ENCODE measurements around the gene JOSD2. TPM values are rescaled to one million over a fixed set of nuclear protein-coding genes. Genes with fewer than 3 reads are reported as not detected.

The JOSD2 gene
- total RNA-seq, 1 experiment from 2014 or later, result 27.9 TPM

- H3K27me3 ChIP-seq (replicated peaks; ENCODE audit: control insufficient read depth, insufficient read depth, low read length), result no peaks in the 10 kb centered on the region
- no peaks in the 10 kb centered on the region for H3K9me3 ChIP-seq
- no TSS peak for BruUV-seq (replicated peaks)
- peaks cover 28% of the 10 kb centered on the region for H3K4me1 ChIP-seq
- Mint-ChIP-seq H3K27me3 (ENCODE audit: insufficient read depth, unreplicated experiment) (no peaks in the 10 kb centered on the region), H3K4me3 (ENCODE audit: unreplicated experiment) (no peak overlapping the region), H3K4me1 (ENCODE audit: low read depth, unreplicated experiment) (peaks cover 7% of the 10 kb centered on the region), H3K9me3 (ENCODE audit: unreplicated experiment) (no peaks in the 10 kb centered on the region), H3K36me3 (ENCODE audit: insufficient read depth, unreplicated experiment) (no peaks in the 10 kb centered on the region), H3K27ac (ENCODE audit: unreplicated experiment) (peak overlapping the region; percentile 19)
- no peak for TF ChIP-seq CTCF (IDR thresholded peaks at IDR 0.05; ENCODE audit: insufficient read depth in 1 of 2, low read depth in 1 of 2, low read length in 1 of 2, severe bottlenecking in 1 of 2, unreplicated experiment in 1 of 2)
- intact Hi-C loops (cut with micrococcal nuclease; ENCODE audit: unreplicated experiment), result no loop called here
- no peak for DNase-seq
- ChIA-PET CTCF (interaction anchor here (1.0 to 2.9 kb wide), 2 partner anchors 96 to 107 kb away, joined by 4 to 18 read pairs; no protein-coding TSS in a partner anchor), POLR2A (no interaction called here)
- no peak overlapping the region for H3K4me3 ChIP-seq (ENCODE audit: low read depth, low read length)
- H3K36me3 ChIP-seq (ENCODE audit: control insufficient read depth, insufficient read depth, low read length), result no peaks in the 10 kb centered on the region
Observed at GRCh38 chr19:50464348-50464747, 46.6 kb downstream of the JOSD2 start.

- ChIA-PET POLR2A (no interaction called here), CTCF (interaction anchor here (1.0 to 1.2 kb wide), 2 partner anchors 30 to 106 kb away, joined by 3 to 4 read pairs; partner anchors contain the start of gene MYBPC2)
- Mint-ChIP-seq H3K9me3 (ENCODE audit: unreplicated experiment) (no peaks in the 10 kb centered on the region), H3K27ac (ENCODE audit: unreplicated experiment) (no peak overlapping the region), H3K4me1 (ENCODE audit: low read depth, unreplicated experiment) (peaks cover 7% of the 10 kb centered on the region), H3K36me3 (ENCODE audit: insufficient read depth, unreplicated experiment) (no peaks in the 10 kb centered on the region), H3K27me3 (ENCODE audit: insufficient read depth, unreplicated experiment) (no peaks in the 10 kb centered on the region), H3K4me3 (ENCODE audit: unreplicated experiment) (no peak overlapping the region)
- no TSS peak for BruUV-seq (replicated peaks)
- Histone ChIP-seq H3K27me3 (replicated peaks; ENCODE audit: control insufficient read depth, insufficient read depth, low read length) (no peaks in the 10 kb centered on the region), H3K9me3 (no peaks in the 10 kb centered on the region), H3K4me1 (peaks cover 28% of the 10 kb centered on the region), H3K4me3 (ENCODE audit: low read depth, low read length) (no peak overlapping the region), H3K36me3 (ENCODE audit: control insufficient read depth, insufficient read depth, low read length) (no peaks in the 10 kb centered on the region)
- no peak for TF ChIP-seq CTCF (IDR thresholded peaks at IDR 0.05; ENCODE audit: insufficient read depth in 1 of 2, low read depth in 1 of 2, low read length in 1 of 2, severe bottlenecking in 1 of 2, unreplicated experiment in 1 of 2)
- DNase-seq, result no peak
- intact Hi-C loops (cut with micrococcal nuclease; ENCODE audit: unreplicated experiment), result no loop called here
Observed at GRCh38 chr19:50462970-50463369, 48.0 kb downstream of the JOSD2 start.

- Mint-ChIP-seq H3K27ac (ENCODE audit: unreplicated experiment) (peak overlapping the region; percentile 56), H3K27me3 (ENCODE audit: insufficient read depth, unreplicated experiment) (no peaks in the 10 kb centered on the region), H3K4me1 (ENCODE audit: low read depth, unreplicated experiment) (peaks cover 7% of the 10 kb centered on the region), H3K9me3 (ENCODE audit: unreplicated experiment) (peaks cover 9% of the 10 kb centered on the region), H3K36me3 (ENCODE audit: insufficient read depth, unreplicated experiment) (no peaks in the 10 kb centered on the region), H3K4me3 (ENCODE audit: unreplicated experiment) (peak overlapping the region; percentile 33)
- CTCF ChIA-PET, result interaction anchor here (0.6 to 1.7 kb wide), 19 partner anchors 11 to 263 kb away, joined by 3 to 44 read pairs (median 4); partner anchors contain the start of genes KCNC3, MYBPC2, NR1H2 and POLD1
- Histone ChIP-seq H3K27me3 (replicated peaks; ENCODE audit: control insufficient read depth, insufficient read depth, low read length) (no peaks in the 10 kb centered on the region), H3K4me1 (peaks cover 21% of the 10 kb centered on the region), H3K36me3 (ENCODE audit: control insufficient read depth, insufficient read depth, low read length) (no peaks in the 10 kb centered on the region), H3K4me3 (ENCODE audit: low read depth, low read length) (no peak overlapping the region), H3K9me3 (no peaks in the 10 kb centered on the region)
- POLR2A ChIA-PET, result interaction anchor here (1.0 to 2.2 kb wide), 6 partner anchors 50 to 128 kb away, joined by 3 to 18 read pairs (median 5); partner anchors contain the start of genes JOSD2, NR1H2 and POLD1
- no TSS peak for BruUV-seq (replicated peaks)
- peak; percentile 79 to 83 for DNase-seq
- intact Hi-C loops (cut with micrococcal nuclease; ENCODE audit: unreplicated experiment), result loop anchor here (1.0 to 2.0 kb wide), 4 partner anchors 30 to 93 kb away; partner anchors contain the start of gene NR1H2
- peak; percentile 89 to 91 for TF ChIP-seq CTCF (IDR thresholded peaks at IDR 0.05; ENCODE audit: insufficient read depth in 1 of 2, low read depth in 1 of 2, low read length in 1 of 2, severe bottlenecking in 1 of 2, unreplicated experiment in 1 of 2)
Observed at GRCh38 chr19:50461066-50461875, 49.7 kb downstream of the JOSD2 start.

All from Caco-2 (cell line).